IMR-90 (cell line): ENCODE measurements around the gene ZNF445. TPM values are rescaled to one million over a fixed set of nuclear protein-coding genes. Genes with fewer than 3 reads are reported as not detected.

Source experiments
- ATAC-seq: fragments of 200-7000 bp; cut with Tn5 transposase; 2 replicates; pipeline ENCODE4 v1.9.1; 2020; ENCODE audit warnings: low read depth, mild to moderate bottlenecking, moderate library complexity
- BruUV-seq: library from RNA; stranded (reverse); fragments of 400-500 nt; replicated peaks from 2 replicates; lab custom pipeline; 2021; lab: Mats Ljungman, UMichigan
- CTCF ChIA-PET: fragments of 300-600 bp; formaldehyde crosslinking; extraction: SDS; loops from one replicate; lab custom pipeline; 2021; ENCODE audit warnings: antibody characterized with exemption; lab: Yijun Ruan, JAX
- POLR2A ChIA-PET: fragments of 300-600 bp; sonication (Branson Sonifier 250); formaldehyde crosslinking; loops from one replicate; lab custom pipeline; 2022; ENCODE audit warnings: antibody characterized with exemption; ENCODE audit not compliant: unreplicated experiment; lab: Charles Lee
- DNase-seq: peaks from one replicate; pipeline ENCODE4 v3.0.0; 2013
- H2AFZ ChIP-seq: replicated peaks from 2 replicates; pipeline ENCODE3; 2013; ENCODE audit warnings: low read length, mild to moderate bottlenecking; ENCODE audit not compliant: poor library complexity
- H2AK5ac ChIP-seq: 2 replicates; pipeline ENCODE4 v1.6.1; 2013; ENCODE audit warnings: low read depth, low read length, inconsistent platforms
- H2AK9ac ChIP-seq: replicated peaks from 2 replicates; pipeline ENCODE3; 2013; ENCODE audit warnings: mild to moderate bottlenecking, low read depth, low read length, moderate library complexity; ENCODE audit not compliant: poor library complexity
- H2BK120ac ChIP-seq: 2 replicates; pipeline ENCODE4 v1.6.1; 2013; ENCODE audit warnings: low read depth, low read length, inconsistent platforms
- H2BK15ac ChIP-seq: 3 replicates; pipeline ENCODE4 v1.6.1; 2013; ENCODE audit warnings: low read depth, low read length, inconsistent platforms
- H2BK20ac ChIP-seq: 2 replicates; pipeline ENCODE4 v1.6.1; 2013; ENCODE audit warnings: low read depth, mild to moderate bottlenecking, inconsistent platforms, low read length, moderate library complexity
- H2BK5ac ChIP-seq: 2 replicates; pipeline ENCODE4 v1.6.1; 2013; ENCODE audit warnings: mild to moderate bottlenecking, low read depth, low read length, inconsistent platforms; ENCODE audit not compliant: poor library complexity, severe bottlenecking
- H3K14ac ChIP-seq: replicated peaks from 2 replicates; pipeline ENCODE4 v1.6.1; 2013; ENCODE audit warnings: low read depth, low read length, inconsistent platforms
- H3K18ac ChIP-seq: 2 replicates; pipeline ENCODE4 v1.6.1; 2013; ENCODE audit warnings: low read depth, low read length, control low read depth
- H3K23ac ChIP-seq: 2 replicates; pipeline ENCODE4 v1.6.1; 2013; ENCODE audit warnings: low read depth, low read length, inconsistent platforms
- H3K27ac ChIP-seq: 2 replicates; pipeline ENCODE4 v1.5.1; 2013; ENCODE audit warnings: mild to moderate bottlenecking, control low read depth, low read length; ENCODE audit not compliant: insufficient read depth
- H3K27me3 ChIP-seq: 2 replicates; pipeline ENCODE4 v1.6.1; 2013; ENCODE audit warnings: low read length; ENCODE audit not compliant: control insufficient read depth, insufficient read depth
- H3K36me3 ChIP-seq: 2 replicates; pipeline ENCODE4 v1.6.1; 2013; ENCODE audit warnings: low read length, mixed read lengths; ENCODE audit not compliant: control insufficient read depth, insufficient read depth
- H3K4ac ChIP-seq: 2 replicates; pipeline ENCODE4 v1.6.1; 2013; ENCODE audit warnings: low read depth, low read length, inconsistent platforms
- H3K4me1 ChIP-seq: 2 replicates; pipeline ENCODE4 v1.6.1; 2013; ENCODE audit warnings: low read length, mixed read lengths; ENCODE audit not compliant: control insufficient read depth, insufficient read depth
- H3K4me2 ChIP-seq: 2 replicates; pipeline ENCODE4 v1.6.1; 2013; ENCODE audit warnings: low read depth, mild to moderate bottlenecking, control low read depth, low read length, moderate library complexity
- H3K4me3 ChIP-seq: 2 replicates; pipeline ENCODE4 v1.5.1; 2013; ENCODE audit warnings: low read depth, mild to moderate bottlenecking, control low read depth, low read length, moderate library complexity; ENCODE audit not compliant: insufficient read depth
- H3K56ac ChIP-seq: 2 replicates; pipeline ENCODE4 v1.6.1; 2013; ENCODE audit warnings: low read length, inconsistent platforms; ENCODE audit not compliant: insufficient read depth; ENCODE audit errors: extremely low read depth
- H3K79me1 ChIP-seq, 2 experiments: 2 replicates each; pipeline ENCODE4 v1.6.1; 2013; ENCODE audit warnings: low read length in 2 of 2, inconsistent platforms in 1 of 2, low read depth in 1 of 2
- H3K9ac ChIP-seq: 2 replicates; pipeline ENCODE4 v1.6.1; 2013; ENCODE audit warnings: low read depth, low read length, control low read depth
- H3K9me1 ChIP-seq: 2 replicates; pipeline ENCODE4 v1.6.1; 2013; ENCODE audit warnings: low read length, inconsistent platforms; ENCODE audit not compliant: insufficient read depth
- H3K9me3 ChIP-seq: 2 replicates; pipeline ENCODE4 v1.6.1; 2013; ENCODE audit warnings: low read length; ENCODE audit not compliant: control insufficient read depth, insufficient read depth
- H4K20me1 ChIP-seq: 2 replicates; pipeline ENCODE4 v1.6.1; 2013; ENCODE audit warnings: low read length, inconsistent platforms; ENCODE audit not compliant: insufficient read depth
- H4K5ac ChIP-seq: 2 replicates; pipeline ENCODE4 v1.6.1; 2013; ENCODE audit warnings: mild to moderate bottlenecking, low read depth, low read length, control low read depth
- H4K8ac ChIP-seq, 2 experiments: 2 replicates each; pipeline ENCODE4 v1.6.1; 2013; ENCODE audit warnings: low read depth in 2 of 2, low read length in 2 of 2, control low read depth in 1 of 2, inconsistent platforms in 1 of 2
- H4K91ac ChIP-seq: 2 replicates; pipeline ENCODE4 v1.6.1; 2013; ENCODE audit warnings: low read depth, low read length, inconsistent platforms; ENCODE audit not compliant: insufficient read depth
- BHLHE40 ChIP-seq: fragments of 150-350 bp; IDR thresholded peaks from 2 replicates; pipeline ENCODE4 v1.6.1; 2016; ENCODE audit warnings: mild to moderate bottlenecking, low read depth, low read length
- CHD1 ChIP-seq: IDR thresholded peaks from 2 replicates; pipeline ENCODE4 v1.6.1; 2012; ENCODE audit warnings: low read depth, low read length, improper control_type of control experiment
- ELK1 ChIP-seq: fragments of 150-350 bp; IDR thresholded peaks from 2 replicates; pipeline ENCODE4 v1.6.1; 2016; ENCODE audit warnings: low read depth, mild to moderate bottlenecking, low read length, moderate library complexity, borderline replicate concordance
- FOS ChIP-seq: fragments of 150-350 bp; IDR thresholded peaks from 2 replicates; pipeline ENCODE4 v1.6.1; 2016; ENCODE audit warnings: low read depth, low read length
- MAZ ChIP-seq: IDR thresholded peaks from 2 replicates; pipeline ENCODE4 v1.6.1; 2012; ENCODE audit warnings: low read depth, mild to moderate bottlenecking, low read length, improper control_type of control experiment, moderate library complexity, borderline replicate concordance
- MXI1 ChIP-seq: IDR thresholded peaks from 2 replicates; pipeline ENCODE4 v1.6.1; 2012; ENCODE audit warnings: low read depth, mild to moderate bottlenecking, low read length, moderate library complexity, borderline replicate concordance
- POLR2A ChIP-seq: IDR thresholded peaks from 2 replicates; pipeline ENCODE4 v1.6.1; 2012; ENCODE audit warnings: mild to moderate bottlenecking, low read depth, low read length
- RAD21 ChIP-seq: IDR thresholded peaks from 2 replicates; pipeline ENCODE4 v1.6.1; 2012; ENCODE audit warnings: low read length, improper control_type of control experiment
- RCOR1 ChIP-seq: IDR thresholded peaks from 2 replicates; pipeline ENCODE4 v1.6.1; 2012; ENCODE audit warnings: mild to moderate bottlenecking, low read length, improper control_type of control experiment; ENCODE audit not compliant: insufficient replicate concordance
- RFX5 ChIP-seq: IDR thresholded peaks from 2 replicates; pipeline ENCODE4 v1.8.0; 2012; ENCODE audit warnings: low read depth, mild to moderate bottlenecking, low read length, moderate library complexity
- SMC3 ChIP-seq: fragments of 150-350 bp; IDR thresholded peaks from 2 replicates; pipeline ENCODE4 v1.6.1; 2016; ENCODE audit warnings: low read depth, mild to moderate bottlenecking, antibody characterized with exemption, low read length, moderate library complexity
- USF2 ChIP-seq: fragments of 150-350 bp; IDR thresholded peaks from 2 replicates; pipeline ENCODE4 v1.6.1; 2017; ENCODE audit warnings: mild to moderate bottlenecking, antibody characterized with exemption, low read length, low read depth
- WGBS, 2 experiments: methylation state at CpG; one replicate each; pipeline versions ENCODE4 v1.1.5 to v1.1.7; 2013; ENCODE audit warnings: missing lambda C conversion rate in 2 of 2; ENCODE audit not compliant: insufficient read length in 1 of 2; ENCODE audit errors: extremely low coverage in 2 of 2; 5-methylcytosine and 5-hydroxymethylcytosine counted together
- dilution Hi-C: fragments of 300-500 bp; cut with HindIII; formaldehyde crosslinking; loops from one replicate; pipeline ENCODE4 v1.14.3; 2018; ENCODE audit warnings: low sequenced_read_pairs; ENCODE audit not compliant: unreplicated experiment
- in situ Hi-C: fragments of 300-500 bp; cut with MboI; formaldehyde crosslinking; loops from 3 replicates; pipeline ENCODE4 v1.14.3; 2019; ENCODE audit warnings: low sequenced_read_pairs, inconsistent platforms, mixed read lengths
- intact Hi-C: fragments of 100-400 bp; cut with micrococcal nuclease; formaldehyde crosslinking; loops from 2 replicates; pipeline ENCODE4 v1.10.0; 2022
- polyA plus RNA-seq, 3 experiments: library from polyadenylated mRNA; depleted of rRNA; stranded (reverse); fragments of >200 nt; gene quantifications; 2 replicates each; pipeline ENCODE4 v1.2.3, GENCODE V29; 2012; ENCODE audit warnings: low replicate concordance in 1 of 3
- total RNA-seq: library from RNA; depleted of rRNA; stranded (reverse); fragments of >200 nt; gene quantifications from 2 replicates; pipeline ENCODE4 v1.2.3, GENCODE V29; 2012
- TF ChIP-seq, protein P1 (sequence below): conservative IDR thresholded peaks from 2 replicates; pipeline ENCODE4 v1.5.1; 2012; ENCODE audit warnings: mild to moderate bottlenecking, low read depth, low read length, improper control_type of control experiment

The ZNF445 gene
- total and polyA plus RNA-seq, 2 of the 4 experiments (the other 2 are of a cell fraction): 3.3 to 6.3 TPM

DNA sequence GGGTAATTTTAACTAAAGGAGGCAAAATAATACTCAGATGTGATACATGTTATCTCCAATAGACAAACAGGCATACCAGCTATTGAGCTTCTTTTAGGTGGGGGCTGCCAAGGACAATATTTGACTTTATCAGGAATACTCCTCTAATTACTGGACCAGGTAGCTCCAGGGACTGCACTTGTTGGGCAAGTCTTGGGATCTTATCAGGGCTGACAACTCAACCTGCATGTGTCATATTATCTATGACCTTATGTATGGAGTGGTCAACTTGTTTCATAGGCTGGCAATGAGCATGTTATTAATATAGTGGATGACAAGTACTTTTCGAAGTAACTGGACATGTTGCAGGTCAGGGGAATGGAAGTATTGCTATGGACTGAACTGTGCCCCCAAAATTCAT, 15.0 kb upstream of the ZNF445 start:
- DNase-seq (no peak), ATAC-seq (no peak)
- no peak overlapping the region for H4K8ac ChIP-seq
- in situ Hi-C loops: no loop called here
- H3K56ac ChIP-seq: no peak overlapping the region
- H2BK120ac ChIP-seq: no peak overlapping the region
- peaks cover 4% of the 10 kb centered on the region for H3K36me3 ChIP-seq
- H2AFZ ChIP-seq: no peak overlapping the region
- no peak overlapping the region for H2BK15ac ChIP-seq
- no peak overlapping the region for H2BK20ac ChIP-seq
- peaks cover 27% of the 10 kb centered on the region for H3K9me3 ChIP-seq
- no peak overlapping the region for H3K9ac ChIP-seq
- BruUV-seq: no TSS peak
- no peaks in the 10 kb centered on the region for H4K20me1 ChIP-seq
- peaks cover 0 to 3% of the 10 kb centered on the region in 2 experiments; a peak in 1 of 4 replicates for H3K79me1 ChIP-seq
- intact Hi-C loops: no loop called here
- H3K4me3 ChIP-seq: no peak overlapping the region
- no peak overlapping the region for H2BK5ac ChIP-seq
- dilution Hi-C loops: no loop called here
- no peak overlapping the region for H2AK9ac ChIP-seq
- H3K9me1 ChIP-seq: no peaks in the 10 kb centered on the region
- H3K23ac ChIP-seq: no peak overlapping the region
- H3K27me3 ChIP-seq: no peaks in the 10 kb centered on the region
- H3K4ac ChIP-seq: no peak overlapping the region
- no peak for TF ChIP-seq RFX5
- no peak for TF ChIP-seq POLR2A
- TF ChIP-seq, protein P1, sequence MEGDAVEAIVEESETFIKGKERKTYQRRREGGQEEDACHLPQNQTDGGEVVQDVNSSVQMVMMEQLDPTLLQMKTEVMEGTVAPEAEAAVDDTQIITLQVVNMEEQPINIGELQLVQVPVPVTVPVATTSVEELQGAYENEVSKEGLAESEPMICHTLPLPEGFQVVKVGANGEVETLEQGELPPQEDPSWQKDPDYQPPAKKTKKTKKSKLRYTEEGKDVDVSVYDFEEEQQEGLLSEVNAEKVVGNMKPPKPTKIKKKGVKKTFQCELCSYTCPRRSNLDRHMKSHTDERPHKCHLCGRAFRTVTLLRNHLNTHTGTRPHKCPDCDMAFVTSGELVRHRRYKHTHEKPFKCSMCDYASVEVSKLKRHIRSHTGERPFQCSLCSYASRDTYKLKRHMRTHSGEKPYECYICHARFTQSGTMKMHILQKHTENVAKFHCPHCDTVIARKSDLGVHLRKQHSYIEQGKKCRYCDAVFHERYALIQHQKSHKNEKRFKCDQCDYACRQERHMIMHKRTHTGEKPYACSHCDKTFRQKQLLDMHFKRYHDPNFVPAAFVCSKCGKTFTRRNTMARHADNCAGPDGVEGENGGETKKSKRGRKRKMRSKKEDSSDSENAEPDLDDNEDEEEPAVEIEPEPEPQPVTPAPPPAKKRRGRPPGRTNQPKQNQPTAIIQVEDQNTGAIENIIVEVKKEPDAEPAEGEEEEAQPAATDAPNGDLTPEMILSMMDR: no peak
- TF ChIP-seq MAZ: no peak
- no peak for TF ChIP-seq BHLHE40
- TF ChIP-seq SMC3: no peak
- no peak for TF ChIP-seq RAD21
- no peak for TF ChIP-seq USF2
- TF ChIP-seq ELK1: no peak
- TF ChIP-seq FOS: no peak
- no peak for TF ChIP-seq CHD1
- TF ChIP-seq MXI1: no peak
- TF ChIP-seq RCOR1: no peak
- H4K5ac ChIP-seq: no peak overlapping the region
- ChIA-PET CTCF (no interaction called here), POLR2A (no interaction called here)
- H3K18ac ChIP-seq: no peak overlapping the region
- WGBS, 2 experiments: no CpG with 5 or more reads among the region's 1 CpG
- H3K27ac ChIP-seq: no peak overlapping the region
- no peak overlapping the region for H2AK5ac ChIP-seq
- no peak overlapping the region for H4K91ac ChIP-seq
- H3K14ac ChIP-seq: no peak overlapping the region
- H3K4me1 ChIP-seq: no peaks in the 10 kb centered on the region
- H3K4me2 ChIP-seq: no peak overlapping the region
